ENCODE results near the gene FANCE. TPM values are rescaled to one million over a fixed set of nuclear protein-coding genes. Genes with fewer than 3 reads are reported as not detected.
A peak's percentile ranks its signal among the peaks of the same experiment; 100 is the strongest.

Gene FANCE
- total RNA-seq, 1 experiment from 2014 or later: 12.9 TPM

GRCh38 chr6:35468181-35468979 is 16.2 kb downstream of the FANCE start, which contains the start of gene RPL10A:
Gene RPL10A (plus strand): TSS chr6:35468401. CDS start chr6:35468435, 34 bp downstream.
- DNase-seq (ENCODE audit: low read depth): peak; percentile 98

- DNase-seq (ENCODE audit: low read depth): peak; percentile 10
These were observed 17.0 kb downstream of the FANCE start for GRCh38 chr6:35468980-35469750.

- peak; percentile 36 for DNase-seq (ENCODE audit: low read depth)
These were observed 17.9 kb downstream of the FANCE start for GRCh38 chr6:35469751-35470662.

- peak; percentile 33 for DNase-seq (ENCODE audit: low read depth)
These were observed 18.6 kb downstream of the FANCE start for GRCh38 chr6:35470663-35471120.

GRCh38 chr6:35471836-35472345 is 19.8 kb downstream of the FANCE start:
- no peak for DNase-seq (ENCODE audit: low read depth)

- no peak for DNase-seq (ENCODE audit: low read depth)
These were observed 21.1 kb downstream of the FANCE start for GRCh38 chr6:35473075-35473849.

- DNase-seq (ENCODE audit: low read depth): peak; percentile 18
These were observed 21.7 kb downstream of the FANCE start for GRCh38 chr6:35473850-35474130.

- DNase-seq (ENCODE audit: low read depth): no peak
These were observed 22.2 kb downstream of the FANCE start for GRCh38 chr6:35474131-35474941.

- DNase-seq (ENCODE audit: low read depth): no peak
These were observed 22.9 kb downstream of the FANCE start for GRCh38 chr6:35474942-35475570.

- no peak for DNase-seq (ENCODE audit: low read depth)
These were observed 23.4 kb downstream of the FANCE start for GRCh38 chr6:35475573-35475972.

- no peak for DNase-seq (ENCODE audit: low read depth)
These were observed 23.9 kb downstream of the FANCE start for GRCh38 chr6:35476004-35476403.

- no peak for DNase-seq (ENCODE audit: low read depth)
These were observed 24.9 kb downstream of the FANCE start for GRCh38 chr6:35477028-35477427.

- DNase-seq (ENCODE audit: low read depth): no peak
These were observed 25.5 kb downstream of the FANCE start for GRCh38 chr6:35477551-35478179.

- no peak for DNase-seq (ENCODE audit: low read depth)
These were observed 26.1 kb downstream of the FANCE start for GRCh38 chr6:35478259-35478658.

GRCh38 chr6:35480176-35480575 is 28.0 kb downstream of the FANCE start:
- DNase-seq (ENCODE audit: low read depth): no peak

GRCh38 chr6:35481226-35481625 is 29.1 kb downstream of the FANCE start:
- no peak for DNase-seq (ENCODE audit: low read depth)

- no peak for DNase-seq (ENCODE audit: low read depth)
These were observed 30.9 kb downstream of the FANCE start for GRCh38 chr6:35483062-35483461.

GRCh38 chr6:35483490-35483889 is 31.4 kb downstream of the FANCE start:
- no peak for DNase-seq (ENCODE audit: low read depth)

Data from M059J (cell line).